Vagina (tissue), 2 donors: ENCODE data around the gene IGF2BP1.

Experiments
- CTCF ChIP-seq, 3 experiments: fragments of 450-650 bp in 2 of 3; fragments of 200-600 bp in 1 of 3; sonication (generic) in 1 of 3; IDR thresholded peaks; one replicate each; pipeline ENCODE4 v1.5.1; 2017 to 2019; ENCODE audit warnings: antibody characterized with exemption in 3 of 3, mild to moderate bottlenecking in 2 of 3, moderate library complexity in 2 of 3
- POLR2A ChIP-seq, 2 donors: fragments of 450-650 bp; IDR thresholded peaks; one replicate each; pipeline ENCODE4 v1.6.1; 2017; ENCODE audit warnings: antibody characterized with exemption in 2 of 2, mild to moderate bottlenecking in 2 of 2, moderate library complexity in 2 of 2
- POLR2AphosphoS5 ChIP-seq, 2 donors: sonication (generic); formaldehyde crosslinking; IDR thresholded peaks; one replicate each; pipeline ENCODE4 v1.9.0; 2017; ENCODE audit warnings: antibody characterized with exemption in 2 of 2, mild to moderate bottlenecking in 2 of 2, low read depth in 1 of 2; ENCODE audit not compliant: insufficient read depth in 1 of 2

DNA sequence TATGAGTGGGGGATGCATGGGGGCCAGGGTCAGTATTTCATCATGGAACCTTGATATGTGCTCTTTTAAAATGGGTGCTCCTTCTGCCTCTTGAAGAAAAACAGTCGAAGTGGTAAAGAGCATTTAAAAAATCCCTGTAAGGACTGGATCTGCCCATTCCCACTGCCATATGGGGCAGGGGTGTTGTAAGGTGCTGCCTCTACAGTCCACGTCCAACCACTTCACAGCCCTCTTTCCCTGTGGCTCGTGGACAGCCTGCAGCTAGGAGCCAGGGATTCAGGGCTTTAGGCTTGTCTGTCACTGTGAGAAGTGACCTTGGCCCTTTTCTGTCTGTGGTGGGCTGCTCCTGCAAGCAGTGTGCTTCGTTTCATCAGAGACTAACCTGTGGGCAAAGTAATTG lies 44.3 kb downstream of the IGF2BP1 start:
- TF ChIP-seq CTCF (IDR thresholded peaks at IDR 0.05) (no peak), POLR2A (IDR thresholded peaks at IDR 0.05) (no peak), POLR2AphosphoS5 (IDR thresholded peaks at IDR 0.05; ENCODE audit: insufficient read depth in 1 of 2, low read depth in 1 of 2) (no peak)
